ENCODE measurements around the gene EGFL7. TPM values are rescaled to one million over a fixed set of nuclear protein-coding genes. Genes with fewer than 3 reads are reported as not detected.

Gene EGFL7
- total RNA-seq, 1 donor from 2014 or later: 500 TPM

DNA sequence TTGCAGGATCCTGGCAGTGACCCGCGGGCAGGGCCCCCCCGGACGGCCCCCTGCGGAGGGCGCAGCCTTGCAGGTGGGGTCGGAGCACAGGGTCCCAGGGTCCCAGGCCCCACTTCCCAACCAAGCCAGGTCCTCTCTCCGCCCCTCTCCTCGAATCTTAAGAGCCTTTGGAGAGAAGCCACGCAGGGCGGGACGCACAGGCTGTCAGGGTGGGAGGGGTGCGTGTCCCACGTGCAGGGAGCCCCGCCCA, 18.4 kb upstream of the EGFL7 start:
- DNase-seq (ENCODE audit: low read depth, low spot score): peak; percentile 74

DNA sequence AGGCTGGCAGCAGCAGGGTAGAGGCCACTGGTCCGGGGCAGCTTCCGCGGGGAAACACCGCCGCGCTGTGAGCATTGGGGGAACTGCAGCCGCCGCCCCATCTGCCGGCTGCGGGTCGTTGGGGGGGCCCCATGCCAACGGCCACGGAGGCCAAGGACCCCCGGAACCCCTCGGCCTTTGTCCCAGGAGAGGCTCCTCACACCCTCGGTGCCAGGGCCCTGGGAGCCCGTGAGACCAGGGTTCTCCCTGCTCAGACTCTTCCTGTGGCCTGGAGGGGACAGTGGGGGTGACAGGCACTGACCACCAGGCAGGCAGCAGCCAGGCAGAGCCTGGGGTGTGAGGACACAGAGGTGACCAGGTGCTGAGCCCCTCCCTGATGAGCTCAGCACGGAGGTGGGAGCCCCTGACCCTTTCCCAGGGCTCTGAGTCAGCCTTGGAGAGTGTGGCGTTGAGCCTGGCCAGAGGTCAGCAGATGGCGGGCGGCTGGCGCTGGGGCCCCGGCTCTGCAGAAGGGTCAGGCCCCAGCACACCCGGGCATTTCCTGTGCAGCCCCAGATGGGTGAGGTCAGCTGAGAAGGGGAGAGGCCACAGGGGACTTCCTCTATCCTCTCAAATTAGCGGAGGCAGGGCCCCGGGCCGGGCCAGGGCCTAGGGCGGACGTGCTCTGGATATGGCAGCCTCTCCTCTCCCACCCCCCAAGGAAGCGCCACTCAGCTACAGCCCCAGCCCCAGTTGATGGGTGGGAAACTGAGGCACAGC, 17.9 kb upstream of the EGFL7 start:
- peak; percentile 76 for DNase-seq (ENCODE audit: low read depth, low spot score)

DNA sequence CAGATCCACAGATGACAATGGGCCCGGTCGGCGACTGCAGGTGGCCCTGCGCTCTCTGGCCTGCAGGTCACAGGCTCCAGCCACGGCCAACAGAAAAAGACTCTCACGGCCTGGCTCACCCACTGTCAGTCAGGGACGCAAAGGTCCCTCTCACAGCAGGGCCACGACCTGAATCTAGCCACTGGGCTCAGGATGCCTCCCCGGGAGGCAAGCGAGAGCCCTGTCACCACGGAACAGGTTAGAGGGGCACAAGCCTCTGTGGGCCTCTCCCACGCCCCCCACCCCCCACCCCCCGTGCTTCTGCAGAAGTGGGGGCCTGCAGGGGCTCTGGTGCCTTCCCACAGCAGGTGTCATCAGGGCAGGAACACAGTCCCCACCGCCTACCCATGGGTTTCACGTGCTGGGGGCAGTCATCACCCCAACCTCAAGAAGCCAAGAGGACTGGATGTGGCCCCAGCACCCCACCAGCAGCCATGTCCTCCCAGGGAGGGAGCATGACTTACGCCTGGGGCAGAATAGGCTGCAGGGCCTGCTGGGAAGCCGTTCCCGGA, 17.3 kb upstream of the EGFL7 start:
- DNase-seq (ENCODE audit: low read depth, low spot score): no peak

DNA sequence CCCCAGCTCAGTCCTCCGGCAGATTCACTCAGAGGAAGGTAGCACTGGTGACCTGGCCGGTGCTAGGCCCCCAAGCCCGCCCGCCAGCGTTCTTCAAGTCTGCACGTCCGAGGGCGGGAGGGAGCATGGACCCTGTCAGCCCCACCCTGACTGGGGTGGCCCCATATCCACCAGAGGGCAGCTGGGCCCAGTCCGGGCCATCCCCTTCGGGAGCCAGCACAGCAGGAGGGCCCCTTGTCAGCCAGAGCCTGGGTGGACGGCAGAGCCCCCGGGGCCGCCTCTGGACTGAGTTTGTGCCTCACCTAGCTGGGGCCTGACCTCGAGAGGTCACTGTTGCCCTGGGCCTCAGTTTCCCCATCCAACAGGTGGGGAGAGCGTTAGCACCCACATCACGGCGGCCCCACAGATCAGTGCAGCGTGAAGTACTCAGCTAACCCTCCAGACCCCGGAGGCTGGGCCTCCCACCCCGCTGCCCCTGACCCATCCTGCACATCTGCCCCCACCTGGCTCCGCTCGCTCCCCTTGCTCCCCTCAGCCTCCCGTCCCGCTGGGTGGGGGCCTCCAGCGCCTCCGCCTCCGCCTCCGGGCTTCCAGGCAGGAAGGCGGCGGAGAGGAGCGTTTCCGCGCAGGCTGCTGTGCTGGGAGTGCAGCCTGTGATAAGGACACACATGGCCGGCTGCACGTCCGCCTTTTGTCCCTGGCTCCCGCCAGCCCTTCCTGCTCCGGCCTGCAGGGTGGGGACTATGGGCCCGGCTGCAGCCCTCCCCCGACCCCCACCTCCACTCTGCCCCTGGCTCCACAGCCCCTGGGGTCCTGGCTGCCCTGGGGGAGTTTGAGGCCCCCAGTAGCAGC, 16.6 kb upstream of the EGFL7 start:
- peak; percentile 95 for DNase-seq (ENCODE audit: low read depth, low spot score)

DNA sequence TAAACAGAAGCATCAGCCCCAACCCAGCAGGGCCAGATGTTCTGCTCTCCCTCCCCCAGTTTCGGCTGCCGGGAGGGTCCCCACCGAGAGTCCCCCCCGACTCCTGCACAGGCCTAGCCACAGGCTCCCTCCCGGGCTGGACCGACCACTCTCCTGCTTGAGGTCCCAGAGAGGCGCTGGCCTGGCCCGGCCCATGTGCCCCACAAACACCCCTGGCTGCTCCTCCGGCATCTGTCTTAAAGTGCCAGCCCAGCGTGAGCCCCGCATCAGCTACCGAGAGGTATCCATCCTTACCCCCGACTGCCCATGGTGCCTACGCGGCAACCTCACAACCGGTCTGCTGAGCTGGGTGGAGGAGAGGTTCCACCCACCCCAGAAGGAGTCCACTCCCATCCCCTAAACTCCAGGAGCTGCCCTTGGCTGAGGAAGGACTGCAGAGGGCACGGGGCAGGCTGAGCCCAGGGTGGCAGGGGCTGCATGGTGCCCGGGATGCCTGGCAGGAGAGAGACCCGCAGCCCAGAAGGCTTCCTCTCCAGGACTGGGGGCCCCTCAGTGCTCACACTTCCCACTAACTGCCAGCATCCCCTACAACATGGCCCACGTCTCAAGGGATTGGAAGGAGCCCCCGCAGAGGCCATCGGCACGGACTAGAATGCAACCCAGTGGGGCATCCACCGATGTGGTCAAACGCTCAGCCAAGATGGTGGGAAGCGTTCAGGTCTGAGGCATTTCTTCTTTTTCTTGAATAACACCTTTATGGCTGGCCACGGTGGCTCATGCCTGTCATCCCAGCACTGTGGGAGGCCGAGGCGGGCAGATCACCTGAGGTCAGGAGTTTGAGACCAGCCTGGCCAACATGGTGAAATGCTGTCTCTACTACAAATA, 15.6 kb upstream of the EGFL7 start:
- no peak for DNase-seq (ENCODE audit: low read depth, low spot score)

DNA sequence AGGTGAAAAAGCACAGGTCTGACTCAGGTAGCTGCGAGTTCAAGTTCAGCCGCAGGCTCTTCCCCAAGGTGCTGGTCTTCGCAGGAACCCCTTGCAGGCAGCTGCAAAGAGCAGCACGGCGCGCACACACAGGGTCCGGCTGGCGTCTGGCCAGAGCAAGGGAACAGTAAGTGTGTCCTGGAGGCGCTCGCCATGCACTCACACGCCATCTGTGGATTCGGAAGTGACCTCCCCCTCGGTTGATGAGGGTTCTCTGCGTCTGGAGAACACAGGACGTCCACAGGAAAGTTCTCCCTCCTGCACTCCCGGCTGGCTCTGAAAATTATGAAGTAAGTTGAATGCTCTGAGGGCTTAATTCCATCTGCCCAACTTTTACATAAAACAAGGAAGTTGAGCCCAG, 14.0 kb upstream of the EGFL7 start:
- peak; percentile 94 for DNase-seq (ENCODE audit: low read depth, low spot score)

DNA sequence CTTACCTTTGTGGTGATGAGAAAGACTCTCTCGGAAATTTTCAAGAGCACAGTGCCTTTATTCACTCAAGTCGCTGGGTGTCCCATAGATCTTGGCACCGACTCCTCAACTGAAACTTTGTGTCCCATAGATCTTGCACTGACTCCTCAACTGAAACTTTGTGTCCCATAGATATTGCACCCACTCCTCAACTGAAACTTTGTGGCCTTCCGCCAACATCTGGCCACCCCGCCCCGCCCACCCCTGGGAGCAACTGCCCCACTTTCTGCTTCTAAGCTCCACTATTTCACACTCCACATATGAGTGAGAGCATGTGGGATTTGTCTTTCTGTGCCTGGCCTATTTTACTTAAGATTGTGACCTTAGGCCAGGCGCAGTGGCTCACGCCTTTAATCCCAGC, 12.7 kb upstream of the EGFL7 start:
- no peak for DNase-seq (ENCODE audit: low read depth, low spot score)

DNA sequence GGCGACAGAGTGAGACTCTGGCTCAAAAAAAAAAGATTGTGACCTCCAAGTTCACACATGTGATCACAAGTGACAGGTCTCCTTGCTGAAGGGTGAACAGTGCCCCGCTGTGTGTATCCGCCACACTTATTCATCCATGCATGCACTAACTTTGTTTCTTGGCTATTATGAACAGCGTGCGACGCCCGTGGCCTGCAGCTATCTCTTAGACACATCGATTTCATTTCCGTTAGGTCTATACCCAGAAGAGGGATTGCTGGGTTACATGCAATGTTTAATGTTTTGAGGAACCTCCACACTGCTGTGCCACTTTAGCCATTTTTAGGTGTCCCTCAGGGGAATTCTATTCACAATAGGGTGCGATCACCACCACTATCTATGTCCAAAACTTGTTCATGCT, 12.1 kb upstream of the EGFL7 start:
- DNase-seq (ENCODE audit: low read depth, low spot score): no peak

DNA sequence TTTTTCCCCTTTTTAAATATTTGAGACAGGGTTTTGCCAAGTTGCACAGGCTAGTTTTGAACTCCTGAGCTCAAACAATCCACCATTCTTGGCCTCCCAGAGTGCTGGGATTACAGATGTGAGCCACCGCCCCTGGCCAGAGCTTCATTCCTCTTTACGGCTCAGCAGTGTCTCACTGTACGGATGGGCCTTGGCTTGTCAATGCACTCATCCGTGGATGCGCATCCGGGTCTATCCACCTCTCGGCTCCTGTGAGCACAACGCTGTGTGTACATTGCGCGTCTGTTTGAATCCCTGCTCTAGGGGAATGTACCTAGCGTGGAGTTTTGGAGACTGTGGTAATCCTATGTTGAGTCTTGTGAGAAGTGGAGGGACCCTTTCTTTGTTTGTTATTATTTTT, 10.9 kb upstream of the EGFL7 start:
- DNase-seq (ENCODE audit: low read depth, low spot score): no peak

DNA sequence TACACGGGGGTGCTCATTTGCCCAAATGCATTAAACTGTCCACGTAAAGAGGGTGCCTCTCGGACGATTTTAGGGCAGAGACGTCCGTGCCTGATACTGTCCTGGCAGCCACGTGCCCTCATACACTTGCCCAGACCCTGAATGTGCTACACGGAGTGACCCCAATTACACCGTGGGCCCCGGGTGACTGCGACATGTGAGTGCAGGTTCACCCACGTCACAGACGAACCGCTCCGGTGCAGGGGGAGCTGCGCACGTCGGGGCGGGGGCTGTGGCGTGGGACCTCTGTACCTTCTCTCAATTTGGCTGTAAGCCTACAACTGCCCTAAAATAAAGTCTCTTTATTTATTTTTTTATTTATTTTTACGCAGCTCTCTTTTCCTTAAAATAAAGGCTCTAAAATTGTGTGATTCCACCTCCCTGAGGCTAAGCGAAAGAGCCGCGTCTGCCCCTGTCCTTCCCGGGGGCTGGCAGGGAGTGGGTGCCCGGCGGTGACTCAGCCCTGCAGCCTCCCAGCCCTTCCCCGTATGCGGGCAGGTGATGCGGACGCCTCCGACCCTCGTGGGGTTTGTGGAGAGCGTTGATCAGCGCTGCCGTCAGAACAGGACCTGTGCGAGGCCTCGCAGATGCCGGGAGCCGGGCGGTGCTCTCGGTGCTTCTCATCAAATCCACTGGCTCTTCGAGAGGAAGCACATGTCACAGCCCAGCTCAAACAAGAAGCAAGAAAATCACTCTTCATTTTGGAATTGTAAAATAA, 9.2 kb upstream of the EGFL7 start:
- no peak for DNase-seq (ENCODE audit: low read depth, low spot score)

DNA sequence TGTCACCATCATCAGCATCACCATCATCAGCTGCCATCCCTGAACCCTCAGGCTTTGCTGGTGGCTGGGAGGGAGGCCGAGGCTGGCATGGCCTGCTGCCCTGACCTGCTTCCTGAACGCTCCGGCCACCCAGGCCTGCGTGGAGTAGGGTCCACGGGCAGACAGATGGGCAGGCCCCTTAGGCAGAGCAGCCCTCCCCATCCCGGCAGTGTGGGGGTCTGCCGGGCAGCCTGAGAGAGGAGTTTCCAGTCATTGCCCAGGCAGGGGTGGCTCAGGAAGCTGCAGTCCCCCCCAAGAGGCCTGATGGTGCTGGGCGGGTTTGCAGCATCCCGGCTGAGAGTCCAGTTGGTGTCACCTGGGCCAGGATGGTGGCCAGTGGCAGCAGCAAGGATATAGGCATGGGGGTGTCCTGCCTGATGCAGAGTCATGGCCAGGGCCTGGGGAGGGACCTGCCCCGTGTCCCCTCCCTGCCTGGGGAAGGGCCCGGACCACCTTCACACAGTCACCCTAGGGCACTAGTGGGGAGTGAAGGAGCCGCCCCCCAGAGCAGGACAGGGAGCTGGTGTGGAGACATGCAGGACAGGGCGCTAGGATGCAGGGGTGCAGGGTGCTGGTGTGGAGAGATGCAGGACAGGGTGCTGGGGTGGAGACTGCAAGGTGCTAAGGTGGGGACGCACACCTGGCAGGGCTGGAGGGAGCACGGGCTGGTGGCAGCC, 7.7 kb upstream of the EGFL7 start:
- no peak for DNase-seq (ENCODE audit: low read depth, low spot score)

DNA sequence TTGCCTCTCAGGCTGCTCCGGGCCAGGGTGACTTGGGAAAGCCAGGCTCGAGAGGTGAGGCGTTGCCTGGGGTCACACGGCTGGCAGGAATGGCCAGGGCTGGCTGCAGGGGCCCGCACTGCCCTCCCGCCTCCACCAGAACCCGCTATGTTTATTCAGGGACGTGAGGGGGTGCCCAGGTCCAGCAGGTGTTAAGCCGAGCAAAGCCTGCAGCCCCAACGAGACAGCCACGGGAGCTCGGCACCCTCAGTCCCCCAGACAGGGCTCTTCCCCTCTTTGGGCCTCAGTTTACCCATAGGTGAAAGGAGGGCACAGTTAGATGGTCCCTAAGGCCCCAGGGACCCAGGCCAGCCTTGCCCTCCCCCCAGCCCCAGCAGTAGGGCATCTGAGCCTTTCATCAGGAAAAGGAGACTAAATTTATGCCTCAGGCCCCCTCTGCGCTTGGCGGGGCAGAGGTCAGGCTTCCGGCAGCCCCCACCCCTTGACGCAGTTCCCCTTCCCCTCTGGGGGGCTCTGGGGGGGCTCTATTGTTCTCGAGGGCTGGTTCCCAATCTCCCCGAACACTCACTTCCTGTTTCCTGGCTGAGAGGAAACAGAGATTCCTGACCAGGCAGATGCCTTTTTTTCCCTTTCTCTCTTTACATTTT, 7.1 kb upstream of the EGFL7 start:
- peak; percentile 96 for DNase-seq (ENCODE audit: low read depth, low spot score)

DNA sequence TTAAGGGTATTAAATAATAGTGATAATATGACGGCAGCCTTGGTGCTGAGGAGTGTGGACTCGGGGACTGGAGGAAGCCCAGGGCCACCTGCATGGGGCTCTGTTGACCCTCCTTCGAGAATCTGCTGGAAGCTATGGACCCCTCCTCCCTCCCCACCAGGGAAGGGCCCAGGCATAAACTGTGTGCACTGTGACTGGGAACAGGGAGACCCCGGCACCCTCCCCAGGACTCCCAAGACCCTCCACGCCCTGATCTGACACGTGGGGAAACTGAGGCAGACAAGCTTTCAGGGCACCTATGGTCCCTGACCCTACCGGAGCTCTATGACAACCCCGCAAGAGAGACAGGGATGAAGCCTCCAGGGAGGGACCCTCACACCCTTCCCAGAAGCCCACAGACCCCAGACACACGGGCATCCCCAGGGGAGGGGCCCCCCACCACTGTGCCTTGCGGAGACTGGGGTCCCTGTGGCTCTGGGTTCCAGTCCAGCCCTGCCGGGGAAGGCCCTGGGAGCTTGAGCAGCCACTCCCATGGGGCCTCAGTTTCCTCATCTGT, 6.5 kb upstream of the EGFL7 start:
- no peak for DNase-seq (ENCODE audit: low read depth, low spot score)

DNA sequence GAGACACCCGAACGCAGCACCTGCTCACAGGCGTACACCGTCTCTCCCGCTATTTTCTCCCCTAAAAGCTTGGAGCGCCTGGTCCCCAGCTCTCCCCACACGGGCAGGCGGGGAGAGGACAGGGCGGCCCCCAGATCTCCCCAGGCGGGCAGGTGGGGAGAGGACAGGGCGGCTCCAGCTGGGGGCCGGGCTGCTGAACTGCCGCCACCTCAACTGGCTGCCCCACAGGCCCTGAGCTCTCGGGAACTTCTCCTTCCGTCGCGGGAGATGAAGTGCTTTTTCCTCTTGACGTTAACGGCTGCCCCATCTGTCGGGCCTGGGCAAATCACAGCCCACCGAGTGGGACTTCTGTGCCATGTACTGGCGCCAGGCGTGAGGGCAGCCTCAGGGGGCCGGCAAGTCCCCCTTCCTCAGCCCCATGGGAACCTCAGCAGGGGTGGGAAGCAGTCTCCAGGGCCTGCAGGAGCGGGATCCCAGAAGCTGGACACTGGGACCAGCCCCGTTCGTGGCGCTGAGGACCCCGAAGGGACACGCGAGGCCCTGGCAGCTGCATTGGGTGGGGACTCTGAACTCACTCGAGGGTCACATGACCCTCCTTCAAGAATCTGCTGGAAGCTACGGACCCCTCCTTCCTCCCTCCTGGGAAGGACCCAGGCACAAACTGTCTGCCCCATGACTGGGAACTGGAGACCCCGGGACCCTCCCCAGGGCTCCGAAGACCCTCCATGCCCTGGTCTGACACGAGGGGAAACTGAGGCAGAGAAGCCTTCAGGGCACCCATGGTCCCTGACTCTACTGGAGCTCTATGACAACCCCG, 5.7 kb upstream of the EGFL7 start:
- DNase-seq (ENCODE audit: low read depth, low spot score): no peak

DNA sequence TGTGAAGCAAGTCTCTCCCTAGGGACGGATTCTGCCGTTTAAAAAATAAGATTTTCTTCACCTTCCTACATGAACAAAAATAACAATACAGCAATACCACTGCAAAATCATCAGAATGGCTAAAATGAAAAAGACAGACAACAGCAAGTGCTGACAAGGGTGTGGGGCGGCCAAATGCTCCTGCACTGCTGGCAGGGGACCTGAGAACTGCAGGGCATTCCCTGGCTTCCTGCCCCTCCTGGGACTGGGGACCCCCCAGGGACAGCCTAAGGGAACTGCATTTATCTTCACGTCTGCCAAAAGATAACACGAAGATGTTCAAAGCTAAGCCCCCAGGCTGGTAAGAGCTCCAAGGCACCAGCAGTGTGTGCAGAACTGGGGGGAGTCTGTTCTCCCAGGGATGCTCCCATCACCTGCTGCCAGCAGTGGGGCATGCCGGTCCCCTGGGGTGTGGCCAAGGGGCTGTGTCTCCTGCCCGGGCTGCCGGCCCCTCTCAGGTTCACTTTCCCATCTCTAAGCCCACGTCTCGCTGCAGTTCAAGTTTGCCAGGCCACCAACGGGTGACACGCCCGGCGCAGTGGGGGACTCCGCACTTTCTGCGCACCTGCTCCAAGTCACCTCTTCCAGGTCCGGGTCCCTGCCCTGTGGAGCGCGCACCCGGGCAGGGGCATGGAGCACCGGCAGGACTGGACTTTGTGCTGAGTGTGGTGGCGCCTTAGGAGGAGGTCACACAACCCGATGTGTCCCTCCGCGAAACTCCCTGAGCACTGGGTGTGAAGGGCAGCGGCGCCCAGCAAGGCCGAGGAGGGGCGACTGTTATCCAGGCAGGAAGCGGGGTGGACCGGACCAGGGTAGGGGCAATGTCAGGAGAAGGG, 4.5 kb upstream of the EGFL7 start:
- DNase-seq (ENCODE audit: low read depth, low spot score): no peak

DNA sequence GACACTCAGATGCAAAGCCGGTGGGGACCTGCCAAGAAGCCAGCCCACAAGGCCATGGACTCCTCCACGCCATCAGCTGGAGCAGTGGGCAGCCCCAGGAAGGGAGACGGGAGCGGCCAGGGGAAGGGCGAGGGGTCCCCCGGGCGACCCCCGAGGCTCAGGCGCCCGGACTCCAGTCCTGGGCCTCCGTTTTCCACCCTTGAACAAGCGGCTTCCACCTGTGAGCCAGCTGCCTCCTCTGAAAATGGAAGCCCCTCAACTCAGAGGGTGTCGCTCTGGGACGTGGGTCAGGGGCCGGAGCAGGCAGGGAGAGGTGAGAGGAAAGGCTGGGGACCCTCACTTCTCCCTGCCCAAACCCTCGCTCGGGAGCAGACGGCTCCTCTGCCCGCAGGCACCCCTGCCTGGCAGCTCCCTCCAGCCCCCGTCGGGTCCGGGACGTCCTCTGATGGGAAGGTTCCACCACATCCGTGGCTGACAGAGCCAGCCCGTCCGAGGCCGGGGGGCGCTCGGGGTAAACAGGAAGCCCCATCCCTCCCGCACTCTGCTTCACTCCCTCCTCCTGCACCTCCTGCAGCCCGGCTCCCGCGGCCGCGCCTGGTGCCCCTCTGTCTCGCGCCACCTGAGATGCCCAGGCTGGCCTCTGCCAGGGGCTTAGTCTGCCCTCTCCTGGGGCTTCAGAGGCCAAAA, 3.7 kb upstream of the EGFL7 start:
- DNase-seq (ENCODE audit: low read depth, low spot score): no peak
